Measurements from ENCODE around the gene ZMYM2. TPM values are rescaled to one million over a fixed set of nuclear protein-coding genes. Genes with fewer than 3 reads are reported as not detected.
"Not testable (repeated sequence)": the region's sequence is repeated elsewhere in the genome, so short reads cannot be mapped to it uniquely, and the experiment has no call there.

The ZMYM2 gene
- total RNA-seq, 1 donor = 62.5 TPM

DNA sequence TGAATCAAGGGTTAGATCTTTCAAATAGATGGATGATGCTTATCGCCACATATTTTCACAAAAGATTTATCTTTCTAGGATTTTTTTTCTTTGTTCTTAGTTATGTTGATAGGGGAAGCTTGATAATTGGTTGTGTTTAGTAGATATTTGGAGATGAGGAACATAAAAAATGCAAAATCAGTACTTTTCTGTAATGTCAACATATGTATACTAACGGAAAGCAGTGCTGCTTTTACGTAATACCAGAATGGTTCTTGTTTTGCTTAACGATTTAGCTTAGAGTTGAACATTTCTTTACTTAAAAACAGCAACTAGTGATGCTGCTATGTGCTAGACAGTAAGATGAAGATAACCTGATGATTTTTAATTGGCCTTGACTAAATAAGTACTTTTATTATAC, 3.0 kb downstream of the ZMYM2 start:
- DNase-seq (ENCODE audit: low read depth) = no peak
- no peak overlapping the region for H3K4me3 ChIP-seq (ENCODE audit: low read depth, low read length)
- TF ChIP-seq, protein P1, sequence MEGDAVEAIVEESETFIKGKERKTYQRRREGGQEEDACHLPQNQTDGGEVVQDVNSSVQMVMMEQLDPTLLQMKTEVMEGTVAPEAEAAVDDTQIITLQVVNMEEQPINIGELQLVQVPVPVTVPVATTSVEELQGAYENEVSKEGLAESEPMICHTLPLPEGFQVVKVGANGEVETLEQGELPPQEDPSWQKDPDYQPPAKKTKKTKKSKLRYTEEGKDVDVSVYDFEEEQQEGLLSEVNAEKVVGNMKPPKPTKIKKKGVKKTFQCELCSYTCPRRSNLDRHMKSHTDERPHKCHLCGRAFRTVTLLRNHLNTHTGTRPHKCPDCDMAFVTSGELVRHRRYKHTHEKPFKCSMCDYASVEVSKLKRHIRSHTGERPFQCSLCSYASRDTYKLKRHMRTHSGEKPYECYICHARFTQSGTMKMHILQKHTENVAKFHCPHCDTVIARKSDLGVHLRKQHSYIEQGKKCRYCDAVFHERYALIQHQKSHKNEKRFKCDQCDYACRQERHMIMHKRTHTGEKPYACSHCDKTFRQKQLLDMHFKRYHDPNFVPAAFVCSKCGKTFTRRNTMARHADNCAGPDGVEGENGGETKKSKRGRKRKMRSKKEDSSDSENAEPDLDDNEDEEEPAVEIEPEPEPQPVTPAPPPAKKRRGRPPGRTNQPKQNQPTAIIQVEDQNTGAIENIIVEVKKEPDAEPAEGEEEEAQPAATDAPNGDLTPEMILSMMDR (IDR thresholded peaks at IDR 0.05; ENCODE audit: insufficient read depth, low read length) = no peak

DNA sequence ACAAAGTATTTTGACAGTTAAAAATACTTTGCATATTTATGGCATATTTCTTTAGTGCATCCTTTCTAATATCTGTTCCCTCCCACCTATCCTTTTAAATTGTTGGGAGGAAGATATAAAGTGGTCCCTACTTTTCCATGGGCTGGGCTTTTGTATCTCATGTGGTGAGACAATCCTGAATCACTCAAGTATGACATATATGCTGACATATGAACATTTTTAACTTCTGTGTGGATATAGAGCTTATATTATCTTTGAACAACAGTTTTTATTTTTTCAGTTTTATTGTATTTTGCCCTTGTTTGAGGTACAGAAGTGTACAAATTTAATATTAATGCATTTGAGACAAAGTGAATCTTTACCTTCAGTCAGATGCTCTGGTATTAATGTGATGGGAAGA, 3.4 kb downstream of the ZMYM2 start:
- no peak overlapping the region for H3K4me3 ChIP-seq (ENCODE audit: low read depth, low read length)
- DNase-seq (ENCODE audit: low read depth) = no peak
- TF ChIP-seq, protein P1 (IDR thresholded peaks at IDR 0.05; ENCODE audit: insufficient read depth, low read length) = no peak

GRCh38 chr13:19962894-19963293, 4.4 kb downstream of the ZMYM2 start:
- no peak overlapping the region for H3K4me3 ChIP-seq (ENCODE audit: low read depth, low read length)
- TF ChIP-seq, protein P1 (IDR thresholded peaks at IDR 0.05; ENCODE audit: insufficient read depth, low read length) = no peak
- no peak for DNase-seq (ENCODE audit: low read depth)

GRCh38 chr13:19967621-19968020, 9.1 kb downstream of the ZMYM2 start:
- TF ChIP-seq, protein P1 (IDR thresholded peaks at IDR 0.05; ENCODE audit: insufficient read depth, low read length) = no peak
- no peak for DNase-seq (ENCODE audit: low read depth)
- no peak overlapping the region for H3K4me3 ChIP-seq (ENCODE audit: low read depth, low read length)

GRCh38 chr13:19974498-19975009, 16.0 kb downstream of the ZMYM2 start:
- DNase-seq (ENCODE audit: low read depth); H3K4me3 ChIP-seq (ENCODE audit: low read depth, low read length): not testable (repeated sequence)

GRCh38 chr13:19978831-19979437, 20.4 kb downstream of the ZMYM2 start:
- TF ChIP-seq, protein P1 (IDR thresholded peaks at IDR 0.05; ENCODE audit: insufficient read depth, low read length) = no peak
- DNase-seq (ENCODE audit: low read depth) = no peak
- H3K4me3 ChIP-seq (ENCODE audit: low read depth, low read length) = no peak overlapping the region

- H3K4me3 ChIP-seq (ENCODE audit: low read depth, low read length) = no peak overlapping the region
- TF ChIP-seq, protein P1 (IDR thresholded peaks at IDR 0.05; ENCODE audit: insufficient read depth, low read length) = no peak
- no peak for DNase-seq (ENCODE audit: low read depth)
Measured at GRCh38 chr13:19981685-19982238, 23.2 kb downstream of the ZMYM2 start.
